ENCODE measurements around the gene PLCH1.

GRCh38 chr3:155402656-155403055 lies 342.2 kb downstream of the PLCH1 start:
- TF ChIP-seq CTCF (conservative IDR thresholded peaks at IDR 0.05) (no peak), ZFX (IDR thresholded peaks at IDR 0.05) (no peak)

All from C4-2B (cell line).